Measurements from ENCODE around the gene UNC13A. TPM values are rescaled to one million over a fixed set of nuclear protein-coding genes. Genes with fewer than 3 reads are reported as not detected.

Gene UNC13A
- polyA plus RNA-seq, 1 of the 3 experiments (the other 2 are of a cell fraction) = 0.38 TPM

- Histone ChIP-seq H3K9ac (no peak overlapping the region), H4K20me1 (ENCODE audit: insufficient read depth) (no peaks in the 10 kb centered on the region), H3K4me2 (no peak overlapping the region), H3F3A (replicated peaks; ENCODE audit: insufficient read depth) (no peaks in the 10 kb centered on the region), H3K27me3 (ENCODE audit: insufficient read depth) (no peaks in the 10 kb centered on the region), H3K9me3 (no peaks in the 10 kb centered on the region), H3K4me1 (ENCODE audit: control insufficient read depth in 1 of 2, insufficient read depth in 2 of 2, low read depth in 1 of 2, low read length in 1 of 2) (no peaks in the 10 kb centered on the region), H3K79me2 (ENCODE audit: insufficient read depth) (no peaks in the 10 kb centered on the region), H3K27ac (ENCODE audit: low read depth in 2 of 2, low read length in 1 of 2) (no peak overlapping the region), H3K9me2 (no peaks in the 10 kb centered on the region), H3K36me3 (replicated peaks in 1 of 2; ENCODE audit: control insufficient read depth in 1 of 2, insufficient read depth in 2 of 2, low read length in 1 of 2) (no peaks in the 10 kb centered on the region), H2AFZ (ENCODE audit: low read depth) (no peak overlapping the region), H3K4me3 (ENCODE audit: low read depth in 2 of 2, low read length in 1 of 2) (no peak overlapping the region)
- DNase-seq = no peak
- 81% methylated on average over 7 of the region's 7 CpGs for WGBS (ENCODE audit: low lambda C conversion rate)
- TF ChIP-seq YY1 (IDR thresholded peaks at IDR 0.05; ENCODE audit: low read depth) (no peak), MAX (IDR thresholded peaks at IDR 0.05; ENCODE audit: low read depth) (no peak), ZBTB33 (IDR thresholded peaks at IDR 0.05; ENCODE audit: borderline replicate concordance, low read depth) (no peak), MEF2A (IDR thresholded peaks at IDR 0.05; ENCODE audit: borderline replicate concordance, low read depth) (no peak), ELF1 (IDR thresholded peaks at IDR 0.05) (no peak), FOXJ3 (CRISPR knock-in tag; IDR thresholded peaks at IDR 0.05) (no peak), EP300 (IDR thresholded peaks at IDR 0.05; ENCODE audit: borderline replicate concordance in 1 of 2, low read depth in 1 of 2, low read length in 1 of 2) (no peak), CHD2 (IDR thresholded peaks at IDR 0.05; ENCODE audit: low read length, partially characterized antibody) (no peak), RFX5 (IDR thresholded peaks at IDR 0.05; ENCODE audit: low read length) (no peak), EZH2phosphoT487 (IDR thresholded peaks at IDR 0.05; ENCODE audit: borderline replicate concordance, low read depth) (no peak), GABPA (IDR thresholded peaks at IDR 0.05; ENCODE audit: low read depth) (no peak), SIN3A (IDR thresholded peaks at IDR 0.05; ENCODE audit: borderline replicate concordance, low read depth, low read length) (no peak), RXRA (IDR thresholded peaks at IDR 0.05; ENCODE audit: borderline replicate concordance, low read depth) (no peak), PBX3 (IDR thresholded peaks at IDR 0.05) (no peak), RAD21 (IDR thresholded peaks at IDR 0.05; ENCODE audit: low read length) (no peak), SMC3 (IDR thresholded peaks at IDR 0.05; ENCODE audit: low read depth, low read length) (no peak), CTCF (IDR thresholded peaks at IDR 0.05) (no peak)
- CTCF ChIA-PET = interaction anchor here (1.8 kb wide), 1 partner anchor 11 kb away, joined by 11 read pairs; no protein-coding TSS in a partner anchor
- POLR2A ChIA-PET = no interaction called here
These were observed 70.4 kb downstream of the UNC13A start for GRCh38 chr19:17617807-17618192.
